HFF-Myc (cell line): ENCODE measurements around the gene UBR1.

Source experiments
- DNase-seq: peaks from one replicate; pipeline ENCODE4 v3.0.0-alpha.2; 2011; ENCODE audit warnings: low read depth; ENCODE audit errors: extremely low read depth
- H3K4me3 ChIP-seq: replicated peaks from 2 replicates; pipeline ENCODE4 v1.5.1; 2011; ENCODE audit warnings: low read depth, mild to moderate bottlenecking, control low read depth, low read length
- TF ChIP-seq, protein P1 (sequence below): IDR thresholded peaks from 2 replicates; pipeline ENCODE4 v1.5.1; 2012; ENCODE audit warnings: mild to moderate bottlenecking, low read depth, low read length, control low read depth; ENCODE audit errors: missing control alignments

UBR1 gene

DNA sequence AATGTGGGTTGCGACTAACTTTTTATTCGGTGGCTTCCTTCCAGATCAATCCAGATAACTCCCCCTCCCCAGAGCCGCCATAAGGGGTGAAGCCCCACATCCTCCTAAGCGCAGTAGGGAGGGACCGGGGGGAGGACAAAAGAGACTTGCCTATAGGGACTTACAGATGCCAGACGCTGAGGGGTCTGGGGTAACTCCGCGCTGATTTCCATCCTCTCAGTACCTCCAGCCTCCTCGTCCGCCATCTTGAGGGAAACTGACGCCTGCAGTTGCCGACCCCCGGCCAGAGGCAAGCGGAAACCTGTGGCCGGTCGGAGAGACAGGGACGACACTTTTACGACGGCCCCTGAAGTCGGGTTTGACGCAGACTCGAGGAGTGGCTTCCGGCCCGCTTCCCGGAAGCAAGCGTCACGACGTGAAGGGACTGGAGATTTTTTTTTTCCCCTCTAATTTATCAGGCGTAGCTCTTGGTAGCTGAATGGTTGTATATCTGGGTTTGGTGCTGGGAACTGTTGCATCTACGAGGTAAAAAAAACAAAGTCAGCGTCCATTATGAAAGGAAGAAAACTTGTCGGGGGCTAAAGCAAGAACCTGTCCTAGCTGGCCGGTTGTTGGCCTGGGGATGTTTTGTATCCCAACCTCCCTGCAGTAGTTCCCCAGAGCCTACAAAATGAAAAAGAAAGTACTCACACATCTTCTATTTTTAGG lies at the start of gene UBR1:
Gene UBR1, minus strand, starts transcription at position 261 of the 708 bp plus-strand sequence. Its CDS starts 16 bp downstream, at position 245.
- peak within 1 kb of the TSS; percentile 92 for H3K4me3 ChIP-seq
- DNase-seq: peak; percentile 69
- TF ChIP-seq, protein P1, sequence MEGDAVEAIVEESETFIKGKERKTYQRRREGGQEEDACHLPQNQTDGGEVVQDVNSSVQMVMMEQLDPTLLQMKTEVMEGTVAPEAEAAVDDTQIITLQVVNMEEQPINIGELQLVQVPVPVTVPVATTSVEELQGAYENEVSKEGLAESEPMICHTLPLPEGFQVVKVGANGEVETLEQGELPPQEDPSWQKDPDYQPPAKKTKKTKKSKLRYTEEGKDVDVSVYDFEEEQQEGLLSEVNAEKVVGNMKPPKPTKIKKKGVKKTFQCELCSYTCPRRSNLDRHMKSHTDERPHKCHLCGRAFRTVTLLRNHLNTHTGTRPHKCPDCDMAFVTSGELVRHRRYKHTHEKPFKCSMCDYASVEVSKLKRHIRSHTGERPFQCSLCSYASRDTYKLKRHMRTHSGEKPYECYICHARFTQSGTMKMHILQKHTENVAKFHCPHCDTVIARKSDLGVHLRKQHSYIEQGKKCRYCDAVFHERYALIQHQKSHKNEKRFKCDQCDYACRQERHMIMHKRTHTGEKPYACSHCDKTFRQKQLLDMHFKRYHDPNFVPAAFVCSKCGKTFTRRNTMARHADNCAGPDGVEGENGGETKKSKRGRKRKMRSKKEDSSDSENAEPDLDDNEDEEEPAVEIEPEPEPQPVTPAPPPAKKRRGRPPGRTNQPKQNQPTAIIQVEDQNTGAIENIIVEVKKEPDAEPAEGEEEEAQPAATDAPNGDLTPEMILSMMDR: no peak

DNA sequence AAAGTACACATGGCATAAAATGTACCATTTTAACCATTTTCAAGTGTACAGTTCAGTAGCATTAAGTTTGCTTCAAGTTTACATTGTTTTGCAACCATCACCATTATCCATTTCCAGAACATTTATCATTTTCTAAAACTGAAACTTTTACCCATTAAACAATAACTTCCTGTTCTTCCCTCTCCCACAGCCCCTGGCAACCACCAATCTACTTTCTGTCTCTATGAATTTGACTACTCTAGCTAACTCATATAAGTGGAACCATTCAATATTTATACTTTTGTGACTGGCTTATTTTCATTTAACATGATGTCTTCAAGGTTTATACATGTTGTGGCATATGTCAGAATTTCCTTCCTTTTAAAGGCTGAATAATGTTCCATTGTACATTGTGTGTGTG lies 47.4 kb upstream of the UBR1 start:
- H3K4me3 ChIP-seq: no peak overlapping the region
- TF ChIP-seq, protein P1: no peak
- no peak for DNase-seq

DNA sequence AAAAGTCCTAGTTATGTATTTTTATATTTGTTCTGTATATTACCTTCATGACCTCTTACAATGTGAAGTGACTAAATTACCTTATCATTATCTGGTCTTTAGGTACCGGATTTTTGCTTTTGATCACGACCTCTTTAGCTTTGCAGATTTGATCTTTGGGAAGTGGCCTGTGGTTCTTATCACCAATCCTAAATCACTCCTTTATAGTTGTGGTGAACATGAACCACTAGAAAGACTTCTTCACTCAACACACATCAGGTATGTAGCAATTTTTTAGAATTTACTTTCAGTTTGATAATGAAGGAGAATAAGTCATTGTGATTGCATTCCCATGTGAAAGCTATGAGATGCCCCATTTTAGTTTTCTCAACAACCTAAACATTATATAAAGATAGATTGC lies 45.9 kb upstream of the UBR1 start:
- TF ChIP-seq, protein P1: no peak
- no peak overlapping the region for H3K4me3 ChIP-seq
- DNase-seq: no peak

DNA sequence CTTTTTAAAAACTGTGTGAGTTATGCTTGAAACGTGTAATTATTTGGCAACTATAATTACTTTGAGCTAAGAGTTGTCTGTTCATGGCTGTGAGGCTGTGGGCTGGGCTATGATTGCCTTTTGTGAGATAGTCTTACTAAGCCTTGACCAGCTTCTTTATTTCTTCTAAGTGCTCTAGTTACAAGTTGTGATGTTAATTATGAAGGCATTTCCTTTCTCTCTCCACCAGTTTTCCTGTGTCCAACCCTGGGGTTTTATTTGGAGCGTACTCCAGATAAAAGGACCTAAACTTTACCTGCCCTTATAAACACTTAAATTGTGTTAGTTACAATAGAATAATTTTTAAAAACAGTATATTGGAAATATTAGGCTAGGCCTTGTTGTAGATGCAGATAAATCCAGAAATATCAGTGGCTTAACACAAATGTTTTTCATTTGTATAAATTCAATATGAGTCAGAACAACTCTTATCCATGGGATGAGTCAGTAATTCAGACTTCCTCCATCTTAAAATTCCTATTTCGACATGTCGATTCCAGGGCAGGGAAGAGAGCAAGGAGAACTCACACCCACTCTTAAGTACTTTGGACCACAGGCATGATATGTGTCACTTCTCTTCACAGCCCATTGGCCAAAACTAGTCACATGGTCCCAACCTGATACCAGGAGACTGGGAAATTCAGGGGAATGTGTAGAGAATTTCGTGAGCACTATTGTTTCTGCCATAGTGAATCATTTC lies 44.5 kb upstream of the UBR1 start:
- peak; percentile 97 for DNase-seq
- no peak overlapping the region for H3K4me3 ChIP-seq
- TF ChIP-seq, protein P1: no peak

DNA sequence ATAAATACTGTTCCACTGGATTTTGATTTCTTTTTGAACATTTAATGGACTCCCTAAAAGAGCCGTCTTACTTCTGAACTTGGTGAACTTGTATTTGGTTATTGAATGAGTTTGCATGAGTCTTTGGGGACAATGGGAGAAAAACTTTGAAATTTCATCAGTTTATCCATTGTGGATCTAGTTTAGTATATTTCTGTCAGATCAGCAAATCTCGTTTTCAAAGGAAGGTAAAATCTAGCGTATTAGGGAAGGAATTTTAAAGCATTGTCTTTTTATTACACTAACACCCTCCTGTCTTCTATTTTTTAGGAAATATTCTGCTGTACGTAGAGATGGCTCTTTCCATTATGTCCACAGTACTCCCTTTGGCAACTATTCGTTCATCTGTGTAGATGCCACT lies 40.3 kb upstream of the UBR1 start:
- DNase-seq: no peak
- no peak overlapping the region for H3K4me3 ChIP-seq
- TF ChIP-seq, protein P1: no peak

DNA sequence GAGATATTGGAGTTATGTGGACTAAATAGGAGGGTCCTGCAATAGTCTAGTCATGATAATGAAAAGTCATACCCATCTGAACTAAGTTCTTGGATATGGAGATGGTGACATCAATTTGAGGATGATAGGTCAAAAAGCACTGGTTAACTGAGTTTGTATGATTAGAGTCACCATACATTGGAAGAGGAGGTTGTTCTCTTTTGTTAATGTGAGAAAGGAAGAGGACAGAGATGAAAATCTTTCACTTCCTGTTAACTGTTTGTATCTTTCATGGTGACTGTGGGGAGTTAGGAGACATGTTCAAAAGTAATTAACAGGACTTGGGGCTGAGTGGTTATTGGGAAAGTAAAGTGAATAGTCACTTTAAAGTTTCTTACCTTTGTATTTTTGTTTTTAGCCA lies 38.7 kb upstream of the UBR1 start:
- no peak overlapping the region for H3K4me3 ChIP-seq
- no peak for DNase-seq
- TF ChIP-seq, protein P1: no peak
